ENCODE data around the gene MTA1. TPM values are rescaled to one million over a fixed set of nuclear protein-coding genes. Genes with fewer than 3 reads are reported as not detected.

The MTA1 gene
- total RNA-seq, 1 donor from 2014 or later = 111 TPM

GRCh38 chr14:105476831-105477659, 57.4 kb downstream of the MTA1 start:
- no peak for DNase-seq (ENCODE audit: low spot score)

DNA sequence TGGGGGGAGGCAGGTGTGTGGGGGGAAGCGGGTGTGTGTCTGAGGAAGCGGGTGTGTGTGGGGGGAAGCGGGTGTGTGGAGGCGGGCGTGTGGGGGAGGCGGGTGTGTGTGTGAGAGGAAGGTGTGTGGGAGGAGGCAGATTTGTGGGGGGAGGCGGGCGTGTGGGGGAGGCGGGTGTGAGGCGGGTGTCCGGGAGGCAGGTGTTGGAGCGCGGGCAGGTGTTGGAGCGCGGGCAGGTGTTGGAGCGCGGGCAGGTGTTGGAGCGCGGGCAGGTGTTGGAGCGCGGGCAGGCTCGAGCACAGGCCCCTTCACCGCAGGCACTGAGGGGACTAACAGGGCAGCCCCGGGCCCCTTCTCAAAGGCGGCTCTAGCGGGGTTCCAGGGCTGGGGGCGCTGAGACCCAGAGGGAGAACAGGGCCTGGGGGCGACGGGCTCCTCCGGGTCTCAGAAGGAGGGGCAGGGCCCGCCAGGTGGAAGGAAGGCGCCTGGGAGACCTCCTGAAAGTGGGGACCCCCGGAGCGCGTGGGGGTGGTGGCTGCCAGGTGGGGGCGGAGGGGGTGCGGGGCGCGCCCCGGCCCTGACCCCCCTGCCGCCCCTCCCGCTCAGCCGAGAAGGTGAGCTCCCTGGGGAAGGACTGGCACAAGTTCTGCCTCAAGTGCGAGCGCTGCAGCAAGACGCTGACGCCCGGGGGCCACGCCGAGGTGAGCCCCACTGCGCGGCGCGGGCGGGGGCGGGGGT, 58.2 kb downstream of the MTA1 start:
- DNase-seq (ENCODE audit: low spot score) = no peak

DNA sequence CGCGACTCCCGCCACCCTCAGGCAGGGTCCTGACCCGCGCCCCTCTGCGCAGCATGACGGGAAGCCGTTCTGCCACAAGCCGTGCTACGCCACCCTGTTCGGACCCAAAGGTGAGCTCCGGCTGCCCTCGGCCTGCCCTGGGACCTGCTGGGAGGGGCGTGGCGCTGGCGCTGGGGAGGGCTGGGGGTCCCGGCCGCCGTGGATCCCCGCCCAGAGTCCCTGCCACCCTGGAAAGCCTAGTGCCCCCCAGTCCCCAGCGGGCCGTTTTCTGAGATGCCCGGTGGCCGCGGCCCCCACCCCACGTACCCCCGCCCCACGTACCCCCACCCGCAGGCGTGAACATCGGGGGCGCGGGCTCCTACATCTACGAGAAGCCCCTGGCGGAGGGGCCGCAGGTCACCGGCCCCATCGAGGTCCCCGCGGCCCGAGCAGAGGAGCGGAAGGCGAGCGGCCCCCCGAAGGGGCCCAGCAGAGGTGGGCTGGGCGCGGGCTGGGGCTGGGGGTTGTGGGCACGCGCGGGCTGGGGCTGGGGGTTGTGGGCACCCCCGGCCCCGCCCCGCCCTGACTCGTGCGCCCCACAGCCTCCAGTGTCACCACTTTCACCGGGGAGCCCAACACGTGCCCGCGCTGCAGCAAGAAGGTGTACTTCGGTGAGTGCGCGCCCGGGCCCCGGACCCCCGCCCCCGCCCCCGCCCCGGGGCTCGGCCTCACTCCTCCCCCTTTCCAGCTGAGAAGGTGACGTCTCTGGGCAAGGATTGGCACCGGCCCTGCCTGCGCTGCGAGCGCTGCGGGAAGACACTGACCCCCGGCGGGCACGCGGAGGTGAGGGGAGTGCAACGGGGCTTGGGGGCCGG, 59.0 kb downstream of the MTA1 start:
- no peak for DNase-seq (ENCODE audit: low spot score)

GRCh38 chr14:105479431-105480158, 60.0 kb downstream of the MTA1 start:
- DNase-seq (ENCODE audit: low spot score) = no peak

GRCh38 chr14:105480199-105480746, 60.6 kb downstream of the MTA1 start:
- DNase-seq (ENCODE audit: low spot score) = no peak

DNA sequence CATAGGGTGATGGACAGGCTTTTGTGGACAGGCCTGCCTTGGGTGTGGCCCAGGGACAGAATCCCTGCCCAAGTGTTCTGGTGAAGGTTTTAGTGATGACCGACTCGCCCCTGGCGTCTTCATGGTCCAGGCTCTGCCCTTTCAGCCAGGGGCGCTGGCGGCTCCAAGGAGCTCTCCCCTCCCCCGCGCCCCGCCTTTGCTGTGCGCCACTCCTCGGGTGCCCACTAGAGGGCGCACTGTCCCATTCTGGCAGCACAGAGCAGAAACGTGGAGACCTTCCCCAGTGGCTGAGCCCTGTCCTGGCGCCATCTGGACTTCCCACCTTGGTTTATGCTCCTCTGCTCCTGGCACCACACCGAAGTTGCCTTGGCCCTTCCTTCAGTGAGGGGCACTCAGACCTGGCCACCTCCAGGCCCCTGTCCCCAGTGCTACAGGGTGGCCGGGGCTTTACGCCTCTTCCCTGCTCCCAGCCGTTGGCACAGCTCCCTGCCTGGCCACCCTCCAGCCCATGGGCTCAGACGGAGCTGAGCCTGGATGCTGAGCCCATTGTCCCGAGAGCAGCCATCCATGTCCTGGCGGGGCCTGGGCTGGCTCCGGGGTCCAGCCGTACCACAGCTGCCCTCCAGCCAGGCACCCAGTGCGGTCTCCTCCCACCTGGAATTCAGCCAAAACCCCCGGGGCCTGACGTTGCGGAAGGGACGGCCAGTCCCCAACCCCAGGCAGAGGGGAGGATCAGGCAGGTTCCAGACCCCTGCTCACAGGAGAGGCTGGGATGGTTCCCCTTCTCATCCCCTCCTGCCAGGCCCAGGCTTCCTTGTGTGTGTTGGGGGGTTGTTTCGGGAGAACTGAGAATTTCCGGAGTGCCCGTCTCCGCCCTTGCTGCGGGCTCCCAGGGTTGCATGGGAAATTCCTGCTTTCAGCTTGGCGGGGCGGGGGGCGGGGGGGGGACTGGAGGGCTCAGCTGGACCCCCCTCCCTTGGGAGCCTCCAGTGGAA, 61.5 kb downstream of the MTA1 start:
- DNase-seq (ENCODE audit: low spot score) = peak; percentile 90

GRCh38 chr14:105481886-105482457, 62.3 kb downstream of the MTA1 start:
- DNase-seq (ENCODE audit: low spot score) = peak; percentile 95

DNA sequence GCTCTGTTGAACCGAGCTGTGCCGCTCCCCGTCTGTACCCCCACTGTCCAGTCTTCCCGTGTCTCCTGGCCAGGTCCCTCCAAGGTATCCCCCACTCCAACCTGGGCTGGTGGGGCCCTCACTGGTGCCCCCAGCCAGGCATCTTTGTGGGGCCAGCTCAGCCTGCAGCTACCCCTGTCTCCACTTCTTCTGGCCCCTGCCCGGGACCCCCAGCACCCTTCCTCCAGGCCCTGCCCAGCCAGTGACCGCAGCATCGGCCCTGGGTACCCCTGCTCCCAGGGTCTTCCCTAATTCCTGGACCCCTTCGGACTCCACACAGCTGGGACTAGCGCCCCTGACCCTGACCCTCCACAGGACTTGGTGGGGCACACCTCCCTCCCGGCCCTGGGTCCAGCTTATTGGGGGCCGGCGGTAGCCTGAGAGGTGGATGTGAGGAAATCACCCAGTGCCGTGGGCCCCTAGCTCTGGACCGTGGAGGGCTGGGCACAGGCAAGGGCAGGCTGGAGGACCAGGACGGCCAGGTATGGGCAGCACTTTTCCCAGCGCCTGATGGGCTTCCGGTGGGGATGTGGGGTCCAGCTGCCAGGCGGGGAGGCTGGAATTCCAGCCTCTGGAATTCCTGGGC, 63.0 kb downstream of the MTA1 start:
- no peak for DNase-seq (ENCODE audit: low spot score)

GRCh38 chr14:105483300-105484068, 63.9 kb downstream of the MTA1 start:
- no peak for DNase-seq (ENCODE audit: low spot score)

GRCh38 chr14:105484069-105484996, 64.7 kb downstream of the MTA1 start:
- no peak for DNase-seq (ENCODE audit: low spot score)

- no peak for DNase-seq (ENCODE audit: low spot score)
Measured at GRCh38 chr14:105484997-105485393, 65.4 kb downstream of the MTA1 start.

- DNase-seq (ENCODE audit: low spot score) = no peak
Measured at GRCh38 chr14:105485739-105486162, 66.1 kb downstream of the MTA1 start.

- DNase-seq (ENCODE audit: low spot score) = no peak
Measured at GRCh38 chr14:105486163-105486973, 66.7 kb downstream of the MTA1 start, which contains the start of gene CRIP1. Gene CRIP1 (plus strand): TSS chr14:105486886. CDS start chr14:105487260, 374 bp downstream.

DNA sequence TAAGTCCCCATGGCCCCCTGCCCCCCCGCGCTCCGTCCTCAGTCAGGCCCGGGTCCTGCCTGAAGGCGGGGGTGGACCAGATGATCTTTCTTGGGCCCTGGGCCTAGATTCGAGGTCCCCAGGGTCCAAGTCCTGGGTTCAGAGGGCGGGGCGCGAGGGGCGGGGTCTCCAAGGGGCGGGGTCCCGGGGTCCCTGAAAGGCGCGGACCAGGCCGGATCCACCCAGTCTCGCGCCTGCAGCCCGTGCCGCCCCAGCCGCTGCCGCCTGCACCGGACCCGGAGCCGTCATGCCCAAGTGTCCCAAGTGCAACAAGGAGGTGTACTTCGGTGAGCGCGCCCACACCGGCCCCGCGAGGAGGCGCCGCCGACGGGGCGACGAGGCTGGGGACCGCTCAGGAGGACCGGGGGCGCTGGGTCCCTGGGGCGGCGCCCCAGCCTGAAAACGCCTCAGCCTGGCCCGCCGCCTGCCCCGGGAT, 67.4 kb downstream of the MTA1 start:
- DNase-seq (ENCODE audit: low spot score) = no peak

GRCh38 chr14:105487449-105487985, 67.9 kb downstream of the MTA1 start:
- no peak for DNase-seq (ENCODE audit: low spot score)
